ENCODE results near the gene TRAF3IP3. TPM values are rescaled to one million over a fixed set of nuclear protein-coding genes. Genes with fewer than 3 reads are reported as not detected.
"Not testable (repeated sequence)": the region's sequence is repeated elsewhere in the genome, so short reads cannot be mapped to it uniquely, and the experiment has no call there.

Gene TRAF3IP3
- total RNA-seq, 6 experiments from 2014 or later, result 0.24 TPM; not detected in 5

GRCh38 chr1:209787551-209787950 lies 31.7 kb downstream of the TRAF3IP3 start:
- H3K27ac Mint-ChIP-seq, result no peak overlapping the region
- H3K4me1 Mint-ChIP-seq (ENCODE audit: low read depth), result peaks cover 27% of the 10 kb centered on the region
- DNase-seq, result no peak
- no peak for TF ChIP-seq CTCF (IDR thresholded peaks at IDR 0.05)
- H3K27me3 Mint-ChIP-seq (ENCODE audit: insufficient read depth), result peaks cover 7% of the 10 kb centered on the region
- H3K36me3 Mint-ChIP-seq (ENCODE audit: low read depth), result no peaks in the 10 kb centered on the region; the same call in 1 of the 2 replicates
- no peak overlapping the region for H3K4me3 Mint-ChIP-seq
- H3K9me3 Mint-ChIP-seq, result no peaks in the 10 kb centered on the region

- no peak for DNase-seq
- TF ChIP-seq CTCF (IDR thresholded peaks at IDR 0.05), result no peak
- Mint-ChIP-seq H3K4me1 (ENCODE audit: low read depth) (peaks cover 16% of the 10 kb centered on the region), H3K27me3 (ENCODE audit: insufficient read depth) (peaks cover 7% of the 10 kb centered on the region), H3K4me3 (no peak overlapping the region), H3K9me3 (no peaks in the 10 kb centered on the region), H3K27ac (no peak overlapping the region), H3K36me3 (ENCODE audit: low read depth) (no peaks in the 10 kb centered on the region; the same call in 1 of the 2 replicates)
Observed at GRCh38 chr1:209789245-209789644, 33.4 kb downstream of the TRAF3IP3 start.

GRCh38 chr1:209790286-209791193 lies 34.7 kb downstream of the TRAF3IP3 start:
- no peak overlapping the region; the same call in 1 of the 2 replicates for H3K27ac Mint-ChIP-seq
- no peaks in the 10 kb centered on the region for H3K9me3 Mint-ChIP-seq
- H3K36me3 Mint-ChIP-seq (ENCODE audit: low read depth), result no peaks in the 10 kb centered on the region
- peaks cover 7% of the 10 kb centered on the region for H3K27me3 Mint-ChIP-seq (ENCODE audit: insufficient read depth)
- TF ChIP-seq CTCF (IDR thresholded peaks at IDR 0.05), result no peak
- H3K4me1 Mint-ChIP-seq (ENCODE audit: low read depth), result peaks cover 12% of the 10 kb centered on the region
- no peak for DNase-seq
- no peak overlapping the region for H3K4me3 Mint-ChIP-seq

- H3K4me1 Mint-ChIP-seq (ENCODE audit: low read depth), result peaks cover 12% of the 10 kb centered on the region
- H3K27ac Mint-ChIP-seq, result no peak overlapping the region
- no peak for TF ChIP-seq CTCF (IDR thresholded peaks at IDR 0.05)
- no peak overlapping the region for H3K4me3 Mint-ChIP-seq
- H3K27me3 Mint-ChIP-seq (ENCODE audit: insufficient read depth), result peaks cover 7% of the 10 kb centered on the region
- H3K36me3 Mint-ChIP-seq (ENCODE audit: low read depth), result no peaks in the 10 kb centered on the region
- H3K9me3 Mint-ChIP-seq, result no peaks in the 10 kb centered on the region
- DNase-seq, result no peak
Observed at GRCh38 chr1:209791920-209792319, 36.1 kb downstream of the TRAF3IP3 start.

- not testable (repeated sequence) for DNase-seq; H3K9me3 Mint-ChIP-seq; H3K36me3 Mint-ChIP-seq (ENCODE audit: low read depth); H3K27ac Mint-ChIP-seq; H3K4me3 Mint-ChIP-seq; H3K27me3 Mint-ChIP-seq (ENCODE audit: insufficient read depth)
- H3K4me1 Mint-ChIP-seq (ENCODE audit: low read depth), result peaks cover 21% of the 10 kb centered on the region
Observed at GRCh38 chr1:209793711-209794110, 37.9 kb downstream of the TRAF3IP3 start.

- H3K9me3 Mint-ChIP-seq, result no peaks in the 10 kb centered on the region
- H3K4me1 Mint-ChIP-seq (ENCODE audit: low read depth), result peaks cover 30% of the 10 kb centered on the region
- H3K36me3 Mint-ChIP-seq (ENCODE audit: low read depth), result no peaks in the 10 kb centered on the region
- no peak for DNase-seq
- H3K27ac Mint-ChIP-seq, result no peak overlapping the region
- peaks cover 3% of the 10 kb centered on the region for H3K27me3 Mint-ChIP-seq (ENCODE audit: insufficient read depth)
- peak; percentile 53 for TF ChIP-seq CTCF (IDR thresholded peaks at IDR 0.05)
- no peak overlapping the region for H3K4me3 Mint-ChIP-seq
Observed at GRCh38 chr1:209797978-209798639, 42.3 kb downstream of the TRAF3IP3 start.
